ENCODE results near the gene RNU1-4. TPM values are rescaled to one million over a fixed set of nuclear protein-coding genes. Genes with fewer than 3 reads are reported as not detected.
A peak's percentile ranks its signal among the peaks of the same experiment; 100 is the strongest.
"Not testable (repeated sequence)": the region's sequence is repeated elsewhere in the genome, so short reads cannot be mapped to it uniquely, and the experiment has no call there.

Gene RNU1-4
- total RNA-seq, 4 donors from 2014 or later = under 0.01 to 2,125 (median under 0.01) TPM

DNA sequence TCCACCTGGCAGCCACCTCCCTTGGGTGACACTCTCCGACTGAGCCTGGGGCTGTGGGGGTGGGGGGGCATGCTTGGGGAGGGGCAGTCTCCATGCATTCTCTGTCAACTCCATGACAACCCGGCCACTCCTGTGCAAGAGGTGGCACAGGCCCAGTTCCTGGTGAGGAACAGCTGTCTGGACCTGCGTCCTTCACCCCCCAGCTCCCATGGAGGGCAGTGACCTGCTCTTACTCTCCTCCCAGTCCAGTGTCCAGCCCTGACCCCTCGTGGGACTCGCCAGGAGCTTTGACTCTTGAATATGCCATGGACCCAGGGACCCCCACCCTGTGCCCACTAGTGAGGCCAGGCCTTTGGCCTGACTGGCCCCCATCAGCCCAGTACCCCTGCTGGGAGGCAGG lies 38.0 kb upstream of the RNU1-4 start:
- H3K9me3 ChIP-seq; H3K4me1 ChIP-seq; H3K36me3 ChIP-seq; DNase-seq; H3K27me3 ChIP-seq; H3K4me3 ChIP-seq; H3K27ac ChIP-seq; intact Hi-C loops (cut with DNase I; ENCODE audit: low total_unique reads): not testable (repeated sequence)

DNA sequence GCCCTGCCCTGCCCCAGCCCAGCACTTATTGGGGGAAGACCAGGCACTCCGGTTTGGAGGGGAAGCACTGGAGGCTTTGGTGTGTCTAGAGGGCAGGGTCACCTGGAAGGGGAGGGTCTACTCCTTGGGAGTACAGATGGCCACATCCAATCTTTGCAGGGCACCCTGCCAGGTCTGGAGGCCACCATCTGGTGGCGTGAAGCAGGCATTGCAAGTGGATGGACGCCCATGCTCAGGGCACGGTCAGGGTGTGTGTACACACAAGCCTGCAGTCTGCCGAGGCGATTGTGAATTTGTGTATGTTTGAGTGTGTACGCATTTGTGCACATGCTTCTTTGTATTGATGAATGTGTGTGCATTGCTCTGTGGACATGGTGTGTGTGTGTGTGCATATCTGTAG lies 37.2 kb upstream of the RNU1-4 start:
- H3K36me3 ChIP-seq; intact Hi-C loops (cut with DNase I; ENCODE audit: low total_unique reads); H3K27ac ChIP-seq; H3K9me3 ChIP-seq; H3K4me1 ChIP-seq; DNase-seq; H3K27me3 ChIP-seq; H3K4me3 ChIP-seq: not testable (repeated sequence)

GRCh38 chr1:16703602-16704001 lies 36.7 kb upstream of the RNU1-4 start:
- intact Hi-C loops (cut with DNase I; ENCODE audit: low total_unique reads); H3K27me3 ChIP-seq; H3K36me3 ChIP-seq; H3K4me1 ChIP-seq; H3K4me3 ChIP-seq; DNase-seq; H3K9me3 ChIP-seq; H3K27ac ChIP-seq: not testable (repeated sequence)

- H3K36me3 ChIP-seq; DNase-seq; H3K27me3 ChIP-seq; H3K9me3 ChIP-seq; H3K4me3 ChIP-seq; H3K27ac ChIP-seq; H3K4me1 ChIP-seq; intact Hi-C loops (cut with DNase I; ENCODE audit: low total_unique reads): not testable (repeated sequence)
Measured at GRCh38 chr1:16704076-16704475, 36.2 kb upstream of the RNU1-4 start.

- H3K4me1 ChIP-seq; intact Hi-C loops (cut with DNase I; ENCODE audit: low total_unique reads); H3K27me3 ChIP-seq; H3K27ac ChIP-seq; H3K36me3 ChIP-seq; H3K4me3 ChIP-seq; H3K9me3 ChIP-seq; DNase-seq: not testable (repeated sequence)
Measured at GRCh38 chr1:16704502-16705100, 35.7 kb upstream of the RNU1-4 start.

- intact Hi-C loops (cut with DNase I; ENCODE audit: low total_unique reads); H3K4me3 ChIP-seq; H3K4me1 ChIP-seq; H3K27ac ChIP-seq; H3K36me3 ChIP-seq; H3K9me3 ChIP-seq; H3K27me3 ChIP-seq; DNase-seq: not testable (repeated sequence)
Measured at GRCh38 chr1:16706302-16706701, 34.0 kb upstream of the RNU1-4 start.

- H3K4me3 ChIP-seq; DNase-seq; H3K4me1 ChIP-seq; H3K27me3 ChIP-seq; H3K36me3 ChIP-seq; intact Hi-C loops (cut with DNase I; ENCODE audit: low total_unique reads); H3K9me3 ChIP-seq; H3K27ac ChIP-seq: not testable (repeated sequence)
Measured at GRCh38 chr1:16707130-16708093, 32.9 kb upstream of the RNU1-4 start.

GRCh38 chr1:16708704-16709103 lies 31.6 kb upstream of the RNU1-4 start:
- H3K27ac ChIP-seq; intact Hi-C loops (cut with DNase I; ENCODE audit: low total_unique reads); H3K27me3 ChIP-seq; H3K9me3 ChIP-seq; DNase-seq; H3K4me1 ChIP-seq; H3K36me3 ChIP-seq; H3K4me3 ChIP-seq: not testable (repeated sequence)

DNA sequence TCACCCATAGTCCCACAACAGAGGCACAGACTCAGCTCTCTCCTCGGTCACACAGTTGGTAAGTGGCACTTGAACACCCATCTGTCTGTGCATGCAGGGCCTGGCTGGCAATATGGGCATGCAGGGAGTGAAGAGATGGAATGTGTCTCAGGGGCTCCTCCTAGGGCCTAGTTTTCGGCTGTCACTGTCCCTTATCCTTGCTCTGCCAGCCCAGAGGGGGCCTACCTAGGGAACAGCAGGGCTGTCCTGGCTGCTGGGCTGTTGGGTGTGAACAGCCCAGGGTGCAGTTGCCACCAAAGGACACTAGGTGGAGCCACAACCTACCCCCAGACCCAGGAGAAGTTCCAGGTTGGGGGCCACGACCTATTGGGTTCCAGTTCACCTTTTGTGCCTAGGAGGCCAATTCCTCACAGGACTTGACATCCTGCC lies 30.6 kb upstream of the RNU1-4 start:
- H3K9me3 ChIP-seq; intact Hi-C loops (cut with DNase I; ENCODE audit: low total_unique reads); H3K36me3 ChIP-seq; H3K27ac ChIP-seq; H3K4me1 ChIP-seq; H3K4me3 ChIP-seq; H3K27me3 ChIP-seq: not testable (repeated sequence)
- peak in 1 of 2 donors; percentile 38 for DNase-seq

DNA sequence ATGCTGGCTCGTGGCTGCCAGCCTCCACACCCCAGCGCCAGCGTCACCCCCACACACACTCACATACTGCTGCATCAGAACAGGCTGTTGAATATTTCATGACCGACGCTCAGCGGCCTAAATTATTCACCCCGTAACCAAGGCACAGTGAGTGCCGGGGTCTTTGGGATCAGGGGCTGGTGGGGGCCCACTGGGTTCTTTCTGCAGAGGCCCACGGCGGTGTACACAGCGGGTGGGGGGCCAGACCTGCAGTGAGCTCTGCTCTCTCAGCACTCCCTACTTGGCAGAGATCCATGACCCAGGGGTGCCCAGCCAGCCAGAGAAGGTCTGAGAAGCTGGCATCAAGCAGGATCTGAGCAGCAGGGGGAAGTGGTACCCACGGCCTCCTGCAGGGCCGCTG lies 29.7 kb upstream of the RNU1-4 start:
- H3K4me1 ChIP-seq; H3K27ac ChIP-seq; H3K9me3 ChIP-seq; H3K4me3 ChIP-seq; intact Hi-C loops (cut with DNase I; ENCODE audit: low total_unique reads); H3K36me3 ChIP-seq; H3K27me3 ChIP-seq; DNase-seq: not testable (repeated sequence)

- H3K9me3 ChIP-seq; intact Hi-C loops (cut with DNase I; ENCODE audit: low total_unique reads); H3K27ac ChIP-seq; DNase-seq; H3K4me1 ChIP-seq; H3K36me3 ChIP-seq; H3K4me3 ChIP-seq; H3K27me3 ChIP-seq: not testable (repeated sequence)
Measured at GRCh38 chr1:16712131-16712530, 28.2 kb upstream of the RNU1-4 start.

DNA sequence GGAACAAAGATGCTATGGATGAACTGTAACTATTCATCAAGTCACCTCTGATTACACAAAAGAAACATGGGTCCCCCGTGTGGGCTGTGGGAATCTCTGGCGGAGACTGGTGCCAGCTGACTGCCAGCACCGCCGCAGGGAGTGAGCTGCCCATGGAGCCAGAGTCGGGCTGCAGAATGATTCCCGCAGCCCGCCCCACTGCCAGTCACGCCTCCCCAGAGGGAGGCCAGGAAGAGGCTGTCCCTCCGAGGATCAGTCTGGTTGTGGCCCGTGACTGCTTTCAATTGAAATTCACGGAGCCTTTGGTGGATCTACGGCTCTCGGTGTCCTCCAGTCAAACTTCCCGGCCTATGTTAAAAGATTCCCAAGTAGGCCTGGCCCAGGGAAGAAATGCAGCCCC lies 27.7 kb upstream of the RNU1-4 start:
- H3K27me3 ChIP-seq; DNase-seq; intact Hi-C loops (cut with DNase I; ENCODE audit: low total_unique reads); H3K9me3 ChIP-seq; H3K4me1 ChIP-seq; H3K4me3 ChIP-seq; H3K27ac ChIP-seq; H3K36me3 ChIP-seq: not testable (repeated sequence)

DNA sequence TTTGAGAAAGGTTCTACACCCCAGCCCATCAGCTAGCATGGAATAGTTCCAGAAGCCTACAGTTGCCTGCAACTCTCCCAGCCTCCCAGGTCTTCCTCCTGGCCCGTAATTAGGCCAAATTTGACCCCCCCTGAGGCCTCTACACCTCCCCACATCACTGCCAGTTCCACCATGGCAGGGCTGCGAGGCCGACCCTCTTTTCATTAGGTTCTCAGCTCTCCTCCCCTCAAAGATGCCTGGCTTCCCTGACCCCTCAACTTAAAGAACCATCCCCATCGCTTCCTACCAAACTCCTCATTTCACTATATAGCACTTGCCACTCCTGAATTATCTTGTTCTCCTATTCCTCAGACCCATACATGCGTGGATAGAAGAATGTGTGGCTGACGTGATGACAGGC lies 27.3 kb upstream of the RNU1-4 start:
- intact Hi-C loops (cut with DNase I; ENCODE audit: low total_unique reads); H3K4me3 ChIP-seq; H3K27me3 ChIP-seq; H3K4me1 ChIP-seq; H3K27ac ChIP-seq; DNase-seq; H3K9me3 ChIP-seq; H3K36me3 ChIP-seq: not testable (repeated sequence)

Measured in uterus (tissue), 4 donors.